Stomach (tissue), 9 donors: ENCODE data around the gene PPP2R5C. TPM values are rescaled to one million over a fixed set of nuclear protein-coding genes. Genes with fewer than 3 reads are reported as not detected.

Experiments used
- DNase-seq, 2 donors: peaks; one replicate each; pipeline versions ENCODE4 v3.0.0 to v3.0.0-alpha.2; 2013 to 2019
- H3K27ac ChIP-seq, 5 donors: fragments of 200-600 bp in 4 of 5; sonication (generic) in 4 of 5; one replicate each; pipeline ENCODE4 v1.5.1; 2013 to 2019; ENCODE audit warnings: mild to moderate bottlenecking in 1 of 5, moderate library complexity in 1 of 5
- H3K27me3 ChIP-seq, 3 donors: fragments of 200-600 bp; sonication (generic); one replicate each; pipeline ENCODE4 v1.5.1; 2017 to 2019; ENCODE audit warnings: mixed run types in 1 of 3
- H3K36me3 ChIP-seq, 4 donors: fragments of 200-600 bp; sonication (generic); 1 replicate in 3 of 4; 2 replicates in 1 of 4; pipeline ENCODE4 v1.5.1; 2016 to 2019
- H3K4me1 ChIP-seq, 4 donors: fragments of 200-600 bp; sonication (generic); one replicate each; pipeline ENCODE4 v1.5.1; 2016 to 2019
- H3K4me3 ChIP-seq, 4 donors: fragments of 200-600 bp; sonication (generic) in 3 of 4; one replicate each; pipeline ENCODE4 v1.5.1; 2016 to 2019; ENCODE audit warnings: mild to moderate bottlenecking in 1 of 4
- H3K9me3 ChIP-seq, 4 donors: fragments of 200-600 bp; sonication (generic); one replicate each; pipeline ENCODE4 v1.5.1; 2016 to 2019
- EP300 ChIP-seq: sonication (generic); formaldehyde crosslinking; IDR thresholded peaks from one replicate; pipeline ENCODE4 v1.6.1; 2017; ENCODE audit warnings: antibody characterized with exemption
- POLR2A ChIP-seq, 4 donors: fragments of 450-650 bp; IDR thresholded peaks; one replicate each; pipeline ENCODE4 v1.6.1; 2016; ENCODE audit warnings: antibody characterized with exemption in 4 of 4, control low read depth in 2 of 4, mild to moderate bottlenecking in 1 of 4, moderate library complexity in 1 of 4
- POLR2AphosphoS5 ChIP-seq, 3 donors: sonication (generic); formaldehyde crosslinking; IDR thresholded peaks; one replicate each; pipeline ENCODE4 v1.6.1; 2016; ENCODE audit warnings: antibody characterized with exemption in 3 of 3
- WGBS, 5 donors: extraction: QIAGEN DNeasy Blood & Tissue Kit in 3 of 5; methylation state at CpG; one replicate each; pipeline versions ENCODE4 v1.1.5 to v1.1.7; 2013 to 2018; 5-methylcytosine and 5-hydroxymethylcytosine counted together
- intact Hi-C: fragments of 100-400 bp; cut with DNase I; formaldehyde crosslinking; loops from one replicate; pipeline ENCODE4 v1.15.1; 2023; ENCODE audit warnings: low total_unique reads
- polyA plus RNA-seq, 3 donors: library from polyadenylated mRNA; stranded (reverse); fragments of 200-250 nt; gene quantifications; one replicate each; pipeline ENCODE4 v1.2.3, GENCODE V29; 2013
- total RNA-seq, 5 donors: library from RNA; depleted of rRNA; stranded (reverse); fragments of >200 nt; gene quantifications; one replicate each; pipeline versions ENCODE4 v1.1.0 to v1.2.3, GENCODE V29; 2014 to 2016
- TF ChIP-seq, protein P1 (sequence below), 7 experiments: fragments of 450-650 bp in 4 of 7; fragments of 200-600 bp in 3 of 7; sonication (generic) in 3 of 7; IDR thresholded peaks; one replicate each; pipeline ENCODE4 v1.5.1; 2016 to 2019; ENCODE audit warnings: antibody characterized with exemption in 7 of 7, control low read depth in 2 of 7, mild to moderate bottlenecking in 1 of 7
- donor health status: healthy with polysubstance abuse.
- donor health status: Bipolar disorder and iron deficiency.
- donor health status: healthy.

The PPP2R5C gene
- total and polyA plus RNA-seq, 8 donors: 19.7 to 175 (median 89.6) TPM

- no peak for DNase-seq
- H3K36me3 ChIP-seq: peaks cover 10 to 66% (median 62%) of the 10 kb centered on the region in 4 donors
- H3K4me3 ChIP-seq: no peak overlapping the region
- H3K4me1 ChIP-seq: peaks cover 0 to 15% (median 4%) of the 10 kb centered on the region in 4 donors
- TF ChIP-seq, protein P1, sequence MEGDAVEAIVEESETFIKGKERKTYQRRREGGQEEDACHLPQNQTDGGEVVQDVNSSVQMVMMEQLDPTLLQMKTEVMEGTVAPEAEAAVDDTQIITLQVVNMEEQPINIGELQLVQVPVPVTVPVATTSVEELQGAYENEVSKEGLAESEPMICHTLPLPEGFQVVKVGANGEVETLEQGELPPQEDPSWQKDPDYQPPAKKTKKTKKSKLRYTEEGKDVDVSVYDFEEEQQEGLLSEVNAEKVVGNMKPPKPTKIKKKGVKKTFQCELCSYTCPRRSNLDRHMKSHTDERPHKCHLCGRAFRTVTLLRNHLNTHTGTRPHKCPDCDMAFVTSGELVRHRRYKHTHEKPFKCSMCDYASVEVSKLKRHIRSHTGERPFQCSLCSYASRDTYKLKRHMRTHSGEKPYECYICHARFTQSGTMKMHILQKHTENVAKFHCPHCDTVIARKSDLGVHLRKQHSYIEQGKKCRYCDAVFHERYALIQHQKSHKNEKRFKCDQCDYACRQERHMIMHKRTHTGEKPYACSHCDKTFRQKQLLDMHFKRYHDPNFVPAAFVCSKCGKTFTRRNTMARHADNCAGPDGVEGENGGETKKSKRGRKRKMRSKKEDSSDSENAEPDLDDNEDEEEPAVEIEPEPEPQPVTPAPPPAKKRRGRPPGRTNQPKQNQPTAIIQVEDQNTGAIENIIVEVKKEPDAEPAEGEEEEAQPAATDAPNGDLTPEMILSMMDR (IDR thresholded peaks at IDR 0.05): no peak
- TF ChIP-seq POLR2AphosphoS5 (IDR thresholded peaks at IDR 0.05) (no peak), EP300 (no peak), POLR2A (IDR thresholded peaks at IDR 0.05) (no peak)
- WGBS, 5 donors: 83 to 93% (median 90%) methylated on average over 8 of the region's 8 CpGs
- no peaks in the 10 kb centered on the region for H3K27me3 ChIP-seq
- H3K9me3 ChIP-seq: no peaks in the 10 kb centered on the region
- intact Hi-C loops: no loop called here
- H3K27ac ChIP-seq: peak overlapping the region in 1 of 5 donors; percentile 81
Measured at GRCh38 chr14:101926085-101926484, 164.6 kb downstream of the PPP2R5C start.

GRCh38 chr14:101926620-101927019, 165.1 kb downstream of the PPP2R5C start:
- no peaks in the 10 kb centered on the region for H3K27me3 ChIP-seq
- TF ChIP-seq POLR2AphosphoS5 (IDR thresholded peaks at IDR 0.05) (no peak), POLR2A (IDR thresholded peaks at IDR 0.05) (no peak), EP300 (no peak)
- TF ChIP-seq, protein P1 (IDR thresholded peaks at IDR 0.05): no peak
- peak overlapping the region in 4 of 5 donors; percentile 25 to 81 (median 71) for H3K27ac ChIP-seq
- intact Hi-C loops: no loop called here
- 83 to 86% (median 85%) methylated on average over 5 of the region's 5 CpGs for WGBS, 5 donors
- no peak overlapping the region for H3K4me3 ChIP-seq
- H3K4me1 ChIP-seq: peaks cover 0 to 15% (median 4%) of the 10 kb centered on the region in 4 donors
- H3K9me3 ChIP-seq: no peaks in the 10 kb centered on the region
- no peak for DNase-seq
- peaks cover 7 to 61% (median 57%) of the 10 kb centered on the region in 4 donors for H3K36me3 ChIP-seq

GRCh38 chr14:101927859-101928258, 166.3 kb downstream of the PPP2R5C start:
- TF ChIP-seq EP300 (peak; percentile 83), POLR2A (IDR thresholded peaks at IDR 0.05) (no peak), POLR2AphosphoS5 (IDR thresholded peaks at IDR 0.05) (peak in 2 of 3 donors; percentile 63 to 73)
- TF ChIP-seq, protein P1 (IDR thresholded peaks at IDR 0.05): no peak
- H3K4me3 ChIP-seq: no peak overlapping the region
- no peaks in the 10 kb centered on the region for H3K9me3 ChIP-seq
- no peaks in the 10 kb centered on the region for H3K27me3 ChIP-seq
- peak overlapping the region in 4 of 5 donors; percentile 56 to 81 (median 71) for H3K27ac ChIP-seq
- H3K4me1 ChIP-seq: peaks cover 0 to 15% (median 4%) of the 10 kb centered on the region in 4 donors
- peaks cover 7 to 48% (median 45%) of the 10 kb centered on the region in 4 donors for H3K36me3 ChIP-seq
- WGBS, 5 donors: 51 to 72% (median 58%) methylated on average over 10 of the region's 10 CpGs
- DNase-seq: peak; percentile 53 to 89
- intact Hi-C loops: no loop called here

GRCh38 chr14:101928415-101928841, 166.9 kb downstream of the PPP2R5C start:
- Histone ChIP-seq H3K4me3 (no peak overlapping the region), H3K27me3 (no peaks in the 10 kb centered on the region), H3K4me1 (peaks cover 0 to 15% (median 4%) of the 10 kb centered on the region in 4 donors), H3K36me3 (peaks cover 7 to 42% (median 39%) of the 10 kb centered on the region in 4 donors), H3K27ac (peak overlapping the region in 4 of 5 donors; percentile 56 to 81 (median 71)), H3K9me3 (no peaks in the 10 kb centered on the region)
- TF ChIP-seq POLR2A (IDR thresholded peaks at IDR 0.05) (no peak), EP300 (no peak), POLR2AphosphoS5 (IDR thresholded peaks at IDR 0.05) (no peak)
- TF ChIP-seq, protein P1 (IDR thresholded peaks at IDR 0.05): no peak
- WGBS, 5 donors: 85 to 91% (median 89%) methylated on average over 24 of the region's 24 CpGs
- intact Hi-C loops: no loop called here
- no peak for DNase-seq
